HL-60 (cell line): ENCODE data around the gene TCP11.

Experiments
- POLR2AphosphoS5 ChIP-seq: IDR thresholded peaks from 2 replicates; pipeline ENCODE4 v1.6.1; 2012; ENCODE audit warnings: low read depth
- TF ChIP-seq, protein P1 (sequence below): IDR thresholded peaks from one replicate; pipeline ENCODE4 v1.5.1; 2011; ENCODE audit warnings: low read length, control low read depth, inconsistent platforms; ENCODE audit not compliant: insufficient read depth

DNA sequence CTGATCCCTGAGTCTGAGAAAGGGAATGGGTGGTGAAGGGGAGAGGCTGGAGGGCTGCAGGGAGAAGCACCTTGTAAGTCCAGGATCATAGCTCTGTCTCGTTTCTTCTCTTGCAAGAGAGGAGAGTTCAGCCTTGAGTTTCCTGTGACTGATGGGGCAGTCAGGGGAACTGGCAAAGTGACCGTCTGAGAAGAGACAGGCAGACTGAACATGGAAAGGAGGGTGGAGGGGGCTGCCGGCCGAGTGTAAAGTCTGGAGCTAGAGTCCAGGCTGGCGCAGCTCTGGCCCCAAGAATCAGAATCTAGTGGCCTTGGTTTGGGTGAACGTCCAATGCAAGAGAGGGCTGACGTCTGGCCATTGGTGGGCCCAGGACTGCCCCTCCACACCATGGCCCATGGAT is 72.5 kb downstream of the TCP11 start:
- TF ChIP-seq, protein P1, sequence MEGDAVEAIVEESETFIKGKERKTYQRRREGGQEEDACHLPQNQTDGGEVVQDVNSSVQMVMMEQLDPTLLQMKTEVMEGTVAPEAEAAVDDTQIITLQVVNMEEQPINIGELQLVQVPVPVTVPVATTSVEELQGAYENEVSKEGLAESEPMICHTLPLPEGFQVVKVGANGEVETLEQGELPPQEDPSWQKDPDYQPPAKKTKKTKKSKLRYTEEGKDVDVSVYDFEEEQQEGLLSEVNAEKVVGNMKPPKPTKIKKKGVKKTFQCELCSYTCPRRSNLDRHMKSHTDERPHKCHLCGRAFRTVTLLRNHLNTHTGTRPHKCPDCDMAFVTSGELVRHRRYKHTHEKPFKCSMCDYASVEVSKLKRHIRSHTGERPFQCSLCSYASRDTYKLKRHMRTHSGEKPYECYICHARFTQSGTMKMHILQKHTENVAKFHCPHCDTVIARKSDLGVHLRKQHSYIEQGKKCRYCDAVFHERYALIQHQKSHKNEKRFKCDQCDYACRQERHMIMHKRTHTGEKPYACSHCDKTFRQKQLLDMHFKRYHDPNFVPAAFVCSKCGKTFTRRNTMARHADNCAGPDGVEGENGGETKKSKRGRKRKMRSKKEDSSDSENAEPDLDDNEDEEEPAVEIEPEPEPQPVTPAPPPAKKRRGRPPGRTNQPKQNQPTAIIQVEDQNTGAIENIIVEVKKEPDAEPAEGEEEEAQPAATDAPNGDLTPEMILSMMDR: no peak
- TF ChIP-seq POLR2AphosphoS5: no peak
